Loucy (cell line): ENCODE measurements around the gene SLC4A3.

Source experiments
- H2AFZ ChIP-seq: fragments of 200-600 bp; sonication (generic); 2 replicates; pipeline ENCODE4 v1.6.0; 2016; ENCODE audit warnings: antibody characterized with exemption, mild to moderate bottlenecking, low read length, moderate library complexity
- H3F3A ChIP-seq: fragments of 200-600 bp; 2 replicates; pipeline ENCODE4 v1.6.0; 2016; ENCODE audit warnings: antibody characterized with exemption, low read depth, mild to moderate bottlenecking
- H3K27me3 ChIP-seq: fragments of 200-600 bp; sonication (generic); 2 replicates; pipeline ENCODE4 v1.6.1; 2014; ENCODE audit warnings: low read length, mild to moderate bottlenecking; ENCODE audit not compliant: insufficient read depth, poor library complexity, severe bottlenecking
- H3K36me3 ChIP-seq: fragments of 200-600 bp; sonication (generic); 2 replicates; pipeline ENCODE4 v1.6.1; 2016; ENCODE audit warnings: low read length; ENCODE audit not compliant: insufficient read depth
- H3K4me1 ChIP-seq: fragments of 200-600 bp; sonication (generic); 2 replicates; pipeline ENCODE4 v1.5.1; 2014; ENCODE audit warnings: low read length, mild to moderate bottlenecking; ENCODE audit not compliant: insufficient read depth, poor library complexity, severe bottlenecking
- H3K4me2 ChIP-seq: fragments of 200-600 bp; sonication (generic); 2 replicates; pipeline ENCODE4 v1.6.0; 2014; ENCODE audit warnings: antibody characterized with exemption, low read length, low read depth, mild to moderate bottlenecking; ENCODE audit not compliant: poor library complexity, severe bottlenecking
- H3K4me3 ChIP-seq: fragments of 200-600 bp; sonication (generic); 2 replicates; pipeline ENCODE4 v1.5.1; 2014; ENCODE audit warnings: low read length, mild to moderate bottlenecking, mixed read lengths; ENCODE audit not compliant: poor library complexity, severe bottlenecking
- H3K79me2 ChIP-seq: fragments of 200-600 bp; sonication (generic); 2 replicates; pipeline ENCODE4 v1.6.1; 2014; ENCODE audit warnings: low read length; ENCODE audit not compliant: insufficient read depth
- H3K9ac ChIP-seq: fragments of 200-600 bp; sonication (generic); 2 replicates; pipeline ENCODE4 v1.6.0; 2014; ENCODE audit warnings: mild to moderate bottlenecking, low read depth, low read length, moderate library complexity; ENCODE audit not compliant: poor library complexity, severe bottlenecking
- H3K9me2 ChIP-seq: fragments of 200-600 bp; sonication (generic); replicated peaks from 2 replicates; pipeline ENCODE4 v1.6.1; 2016; ENCODE audit warnings: low read depth, low read length, mixed read lengths
- H3K9me3 ChIP-seq: fragments of 200-600 bp; sonication (generic); 2 replicates; pipeline ENCODE4 v1.6.1; 2014; ENCODE audit warnings: mild to moderate bottlenecking, antibody characterized with exemption, low read length, low read depth; ENCODE audit not compliant: insufficient read depth
- H4K20me1 ChIP-seq: fragments of 200-600 bp; sonication (generic); 2 replicates; pipeline ENCODE4 v1.6.0; 2014; ENCODE audit warnings: antibody characterized with exemption, low read length, mild to moderate bottlenecking; ENCODE audit not compliant: insufficient read depth, poor library complexity, severe bottlenecking
- EZH2phosphoT487 ChIP-seq: fragments of 200-600 bp; IDR thresholded peaks from 2 replicates; pipeline ENCODE4 v1.6.1; 2018; ENCODE audit warnings: antibody characterized with exemption, mild to moderate bottlenecking, moderate library complexity, borderline replicate concordance
- TF ChIP-seq, protein P1 (sequence below): fragments of 200-600 bp; sonication (generic); conservative IDR thresholded peaks from 2 replicates; pipeline ENCODE4 v1.5.1; 2014; ENCODE audit warnings: mild to moderate bottlenecking, antibody characterized with exemption, low read length

The SLC4A3 gene

DNA sequence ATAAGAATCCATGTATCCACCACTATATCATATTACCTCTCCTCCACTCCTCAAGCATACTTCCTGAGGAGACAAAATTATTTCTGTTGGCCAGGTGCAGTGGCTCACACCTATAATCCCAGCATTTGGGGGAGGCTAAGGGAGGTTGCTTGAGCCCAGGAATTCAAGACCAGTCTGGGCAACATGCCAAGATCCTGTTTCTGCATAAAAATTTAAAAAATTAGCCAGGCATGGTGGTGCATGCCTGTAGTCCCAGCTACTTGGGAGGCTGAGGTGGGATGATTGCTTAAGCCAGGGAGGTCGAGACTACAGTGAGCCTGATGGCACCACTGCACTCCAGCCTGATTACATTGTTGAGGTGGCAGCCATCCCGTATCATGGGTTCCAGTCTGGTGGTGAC lies 46.1 kb upstream of the SLC4A3 start:
- Histone ChIP-seq H3K9ac (no peak overlapping the region), H3K4me1 (no peaks in the 10 kb centered on the region), H3K79me2 (no peaks in the 10 kb centered on the region), H3K9me3 (no peaks in the 10 kb centered on the region), H3K9me2 (no peaks in the 10 kb centered on the region), H3K4me3 (no peak overlapping the region), H3K36me3 (no peaks in the 10 kb centered on the region), H2AFZ (no peak overlapping the region), H3K27me3 (no peaks in the 10 kb centered on the region), H3K4me2 (no peak overlapping the region), H4K20me1 (no peaks in the 10 kb centered on the region), H3F3A (no peaks in the 10 kb centered on the region)
- TF ChIP-seq, protein P1, sequence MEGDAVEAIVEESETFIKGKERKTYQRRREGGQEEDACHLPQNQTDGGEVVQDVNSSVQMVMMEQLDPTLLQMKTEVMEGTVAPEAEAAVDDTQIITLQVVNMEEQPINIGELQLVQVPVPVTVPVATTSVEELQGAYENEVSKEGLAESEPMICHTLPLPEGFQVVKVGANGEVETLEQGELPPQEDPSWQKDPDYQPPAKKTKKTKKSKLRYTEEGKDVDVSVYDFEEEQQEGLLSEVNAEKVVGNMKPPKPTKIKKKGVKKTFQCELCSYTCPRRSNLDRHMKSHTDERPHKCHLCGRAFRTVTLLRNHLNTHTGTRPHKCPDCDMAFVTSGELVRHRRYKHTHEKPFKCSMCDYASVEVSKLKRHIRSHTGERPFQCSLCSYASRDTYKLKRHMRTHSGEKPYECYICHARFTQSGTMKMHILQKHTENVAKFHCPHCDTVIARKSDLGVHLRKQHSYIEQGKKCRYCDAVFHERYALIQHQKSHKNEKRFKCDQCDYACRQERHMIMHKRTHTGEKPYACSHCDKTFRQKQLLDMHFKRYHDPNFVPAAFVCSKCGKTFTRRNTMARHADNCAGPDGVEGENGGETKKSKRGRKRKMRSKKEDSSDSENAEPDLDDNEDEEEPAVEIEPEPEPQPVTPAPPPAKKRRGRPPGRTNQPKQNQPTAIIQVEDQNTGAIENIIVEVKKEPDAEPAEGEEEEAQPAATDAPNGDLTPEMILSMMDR, result no peak
- no peak for TF ChIP-seq EZH2phosphoT487

DNA sequence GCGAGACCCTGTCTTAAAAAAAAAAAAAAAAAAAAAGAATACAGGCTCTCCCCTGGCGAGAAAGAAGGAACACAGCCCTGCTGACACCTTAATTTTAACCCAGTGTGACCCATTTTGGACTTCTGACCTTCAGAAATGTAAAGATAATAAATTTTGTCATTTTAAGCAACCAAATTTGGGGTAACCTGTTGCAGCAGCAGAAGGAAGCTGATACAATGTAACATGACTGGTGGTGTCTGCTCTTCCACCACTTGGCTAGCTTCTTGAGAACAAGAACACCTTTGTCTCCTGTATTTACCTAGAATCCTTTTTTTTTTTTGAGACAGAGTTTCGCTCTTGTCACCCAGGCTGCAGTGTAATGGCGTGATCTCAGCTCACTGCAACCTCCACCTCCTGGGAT lies 36.3 kb upstream of the SLC4A3 start:
- Histone ChIP-seq H4K20me1 (no peaks in the 10 kb centered on the region), H3K4me3 (no peak overlapping the region), H3K4me1 (no peaks in the 10 kb centered on the region), H3K79me2 (no peaks in the 10 kb centered on the region), H3K36me3 (no peaks in the 10 kb centered on the region), H2AFZ (no peak overlapping the region), H3F3A (no peaks in the 10 kb centered on the region), H3K27me3 (no peaks in the 10 kb centered on the region), H3K4me2 (no peak overlapping the region), H3K9me3 (no peaks in the 10 kb centered on the region), H3K9me2 (no peaks in the 10 kb centered on the region), H3K9ac (no peak overlapping the region)
- TF ChIP-seq, protein P1, result no peak

DNA sequence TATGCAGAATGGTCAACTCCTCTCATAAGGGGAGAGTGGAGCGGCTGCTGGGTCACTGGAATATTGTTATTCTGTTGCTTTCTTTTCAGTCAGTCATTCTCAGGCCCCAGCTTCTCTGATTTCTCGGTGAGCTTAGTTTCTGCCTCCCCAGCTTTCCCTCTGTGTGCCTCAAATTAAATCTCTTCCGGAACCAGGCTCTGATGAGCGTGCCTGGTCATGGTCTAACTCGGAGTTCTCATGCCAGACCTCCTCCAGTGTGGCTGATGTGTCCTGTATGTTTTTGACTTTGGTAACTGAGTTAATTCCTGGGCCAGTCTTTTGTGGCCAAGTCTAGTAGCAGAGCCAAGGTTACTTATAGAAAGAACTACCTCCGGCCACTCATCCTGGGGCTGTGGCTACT lies 34.7 kb upstream of the SLC4A3 start:
- Histone ChIP-seq H3K27me3 (no peaks in the 10 kb centered on the region), H2AFZ (no peak overlapping the region), H3K4me2 (no peak overlapping the region), H3F3A (no peaks in the 10 kb centered on the region), H3K79me2 (no peaks in the 10 kb centered on the region), H3K36me3 (no peaks in the 10 kb centered on the region), H3K4me1 (peaks cover 6% of the 10 kb centered on the region), H3K9me3 (no peaks in the 10 kb centered on the region), H3K9me2 (no peaks in the 10 kb centered on the region), H3K9ac (no peak overlapping the region), H4K20me1 (no peaks in the 10 kb centered on the region), H3K4me3 (no peak overlapping the region)
- no peak for TF ChIP-seq EZH2phosphoT487
- TF ChIP-seq, protein P1, result no peak
